GM23338 (cell line): ENCODE results near the gene MED12L. TPM values are rescaled to one million over a fixed set of nuclear protein-coding genes. Genes with fewer than 3 reads are reported as not detected.

ENCODE experiments used
- EZH2phosphoT487 ChIP-seq: fragments of 200-600 bp; sonication (generic); IDR thresholded peaks from one replicate; pipeline ENCODE4 v1.8.1; 2018; ENCODE audit warnings: antibody characterized with exemption; ENCODE audit not compliant: unreplicated experiment
- JUNB ChIP-seq: IDR thresholded peaks from one replicate; pipeline ENCODE4 v1.6.1; 2016; ENCODE audit warnings: antibody characterized with exemption; ENCODE audit not compliant: unreplicated experiment
- ZNF114 ChIP-seq: fragments of 250-450 bp; sonication (Bioruptor Pico); IDR thresholded peaks from 2 replicates; pipeline ENCODE4 v1.5.0; 2020; ENCODE audit warnings: mild to moderate bottlenecking, moderate library complexity
- polyA plus RNA-seq: library from polyadenylated mRNA; unstranded; fragments of >200 nt; fragmentation: Nextera tagmentation; extraction: Ambion mirVana; gene quantifications from 2 replicates; pipeline ENCODE4 v1.2.1, GENCODE V29; 2016
- total RNA-seq: library from RNA; depleted of rRNA; stranded (reverse); fragments of >200 nt; shearing (Covaris generic); gene quantifications from 2 replicates; pipeline ENCODE4 v1.2.3, GENCODE V29; 2014
- TF ChIP-seq, protein P1 (sequence below): fragments of 250-450 bp; sonication (Bioruptor Pico); IDR thresholded peaks from 2 replicates; pipeline ENCODE4 v1.5.0; 2020; ENCODE audit warnings: mild to moderate bottlenecking, moderate library complexity
- TF ChIP-seq, protein P2 (sequence below): IDR thresholded peaks from one replicate; pipeline ENCODE4 v1.6.1; 2018; ENCODE audit warnings: antibody characterized with exemption; ENCODE audit not compliant: unreplicated experiment
- TF ChIP-seq, protein P3 (sequence below), 2 experiments: fragments of 200-600 bp in 1 of 2; sonication (generic) in 1 of 2; conservative IDR thresholded peaks; 2 replicates each; pipeline versions ENCODE4 v1.5.1 to v1.6.1; 2016 to 2017; ENCODE audit warnings: antibody characterized with exemption in 2 of 2, low read depth in 2 of 2, mild to moderate bottlenecking in 2 of 2, moderate library complexity in 1 of 2
- TF ChIP-seq, protein P4 (sequence below): IDR thresholded peaks from 2 replicates; pipeline ENCODE4 v1.6.1; 2016; ENCODE audit warnings: antibody characterized with exemption

The MED12L gene
- total and polyA plus RNA-seq, 2 experiments from 2014 or later, result 5.7 to 25.0 TPM

DNA sequence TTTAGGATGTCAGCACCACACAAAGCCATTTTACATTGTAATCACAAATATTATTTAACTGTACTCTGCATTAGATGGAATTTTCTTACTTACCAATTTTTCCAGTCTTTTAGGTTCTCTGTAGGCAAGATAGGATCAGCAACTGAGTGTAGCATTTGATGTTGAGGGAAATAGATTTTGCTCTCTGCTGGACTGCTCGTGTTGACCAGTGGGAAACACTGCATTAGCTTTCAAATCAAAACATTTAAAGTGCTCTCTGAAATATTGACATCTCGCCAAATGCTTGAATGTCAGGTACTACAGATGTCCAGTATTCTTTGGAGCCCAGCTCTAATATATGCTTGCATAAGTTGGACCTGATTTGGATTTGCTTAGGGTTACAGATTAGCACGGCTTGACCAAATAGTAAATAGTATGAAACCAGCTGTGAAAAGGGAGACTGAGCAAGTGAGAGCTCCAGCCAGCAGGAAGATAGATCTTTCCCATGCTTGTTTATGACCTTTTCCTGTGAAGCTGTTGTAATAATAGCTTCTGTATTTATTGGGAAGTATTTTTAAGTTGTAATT is 163.4 kb downstream of the MED12L start (continued):
- TF ChIP-seq, protein P1, sequence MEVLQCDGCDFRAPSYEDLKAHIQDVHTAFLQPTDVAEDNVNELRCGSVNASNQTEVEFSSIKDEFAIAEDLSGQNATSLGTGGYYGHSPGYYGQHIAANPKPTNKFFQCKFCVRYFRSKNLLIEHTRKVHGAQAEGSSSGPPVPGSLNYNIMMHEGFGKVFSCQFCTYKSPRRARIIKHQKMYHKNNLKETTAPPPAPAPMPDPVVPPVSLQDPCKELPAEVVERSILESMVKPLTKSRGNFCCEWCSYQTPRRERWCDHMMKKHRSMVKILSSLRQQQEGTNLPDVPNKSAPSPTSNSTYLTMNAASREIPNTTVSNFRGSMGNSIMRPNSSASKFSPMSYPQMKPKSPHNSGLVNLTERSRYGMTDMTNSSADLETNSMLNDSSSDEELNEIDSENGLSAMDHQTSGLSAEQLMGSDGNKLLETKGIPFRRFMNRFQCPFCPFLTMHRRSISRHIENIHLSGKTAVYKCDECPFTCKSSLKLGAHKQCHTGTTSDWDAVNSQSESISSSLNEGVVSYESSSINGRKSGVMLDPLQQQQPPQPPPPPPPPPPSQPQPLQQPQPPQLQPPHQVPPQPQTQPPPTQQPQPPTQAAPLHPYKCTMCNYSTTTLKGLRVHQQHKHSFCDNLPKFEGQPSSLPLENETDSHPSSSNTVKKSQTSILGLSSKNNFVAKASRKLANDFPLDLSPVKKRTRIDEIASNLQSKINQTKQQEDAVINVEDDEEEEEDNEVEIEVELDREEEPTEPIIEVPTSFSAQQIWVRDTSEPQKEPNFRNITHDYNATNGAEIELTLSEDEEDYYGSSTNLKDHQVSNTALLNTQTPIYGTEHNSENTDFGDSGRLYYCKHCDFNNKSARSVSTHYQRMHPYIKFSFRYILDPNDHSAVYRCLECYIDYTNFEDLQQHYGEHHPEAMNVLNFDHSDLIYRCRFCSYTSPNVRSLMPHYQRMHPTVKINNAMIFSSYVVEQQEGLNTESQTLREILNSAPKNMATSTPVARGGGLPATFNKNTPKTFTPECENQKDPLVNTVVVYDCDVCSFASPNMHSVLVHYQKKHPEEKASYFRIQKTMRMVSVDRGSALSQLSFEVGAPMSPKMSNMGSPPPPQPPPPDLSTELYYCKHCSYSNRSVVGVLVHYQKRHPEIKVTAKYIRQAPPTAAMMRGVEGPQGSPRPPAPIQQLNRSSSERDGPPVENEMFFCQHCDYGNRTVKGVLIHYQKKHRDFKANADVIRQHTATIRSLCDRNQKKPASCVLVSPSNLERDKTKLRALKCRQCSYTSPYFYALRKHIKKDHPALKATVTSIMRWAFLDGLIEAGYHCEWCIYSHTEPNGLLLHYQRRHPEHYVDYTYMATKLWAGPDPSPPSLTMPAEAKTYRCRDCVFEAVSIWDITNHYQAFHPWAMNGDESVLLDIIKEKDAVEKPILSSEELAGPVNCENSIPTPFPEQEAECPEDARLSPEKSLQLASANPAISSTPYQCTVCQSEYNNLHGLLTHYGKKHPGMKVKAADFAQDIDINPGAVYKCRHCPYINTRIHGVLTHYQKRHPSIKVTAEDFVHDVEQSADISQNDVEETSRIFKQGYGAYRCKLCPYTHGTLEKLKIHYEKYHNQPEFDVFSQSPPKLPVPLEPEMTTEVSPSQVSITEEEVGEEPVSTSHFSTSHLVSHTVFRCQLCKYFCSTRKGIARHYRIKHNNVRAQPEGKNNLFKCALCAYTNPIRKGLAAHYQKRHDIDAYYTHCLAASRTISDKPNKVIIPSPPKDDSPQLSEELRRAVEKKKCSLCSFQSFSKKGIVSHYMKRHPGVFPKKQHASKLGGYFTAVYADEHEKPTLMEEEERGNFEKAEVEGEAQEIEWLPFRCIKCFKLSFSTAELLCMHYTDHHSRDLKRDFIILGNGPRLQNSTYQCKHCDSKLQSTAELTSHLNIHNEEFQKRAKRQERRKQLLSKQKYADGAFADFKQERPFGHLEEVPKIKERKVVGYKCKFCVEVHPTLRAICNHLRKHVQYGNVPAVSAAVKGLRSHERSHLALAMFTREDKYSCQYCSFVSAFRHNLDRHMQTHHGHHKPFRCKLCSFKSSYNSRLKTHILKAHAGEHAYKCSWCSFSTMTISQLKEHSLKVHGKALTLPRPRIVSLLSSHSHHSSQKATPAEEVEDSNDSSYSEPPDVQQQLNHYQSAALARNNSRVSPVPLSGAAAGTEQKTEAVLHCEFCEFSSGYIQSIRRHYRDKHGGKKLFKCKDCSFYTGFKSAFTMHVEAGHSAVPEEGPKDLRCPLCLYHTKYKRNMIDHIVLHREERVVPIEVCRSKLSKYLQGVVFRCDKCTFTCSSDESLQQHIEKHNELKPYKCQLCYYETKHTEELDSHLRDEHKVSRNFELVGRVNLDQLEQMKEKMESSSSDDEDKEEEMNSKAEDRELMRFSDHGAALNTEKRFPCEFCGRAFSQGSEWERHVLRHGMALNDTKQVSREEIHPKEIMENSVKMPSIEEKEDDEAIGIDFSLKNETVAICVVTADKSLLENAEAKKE (CRISPR knock-in tag), result no peak
- TF ChIP-seq EZH2phosphoT487 (no peak), JUNB (no peak), ZNF114 (CRISPR knock-in tag) (no peak)
- TF ChIP-seq, protein P2, sequence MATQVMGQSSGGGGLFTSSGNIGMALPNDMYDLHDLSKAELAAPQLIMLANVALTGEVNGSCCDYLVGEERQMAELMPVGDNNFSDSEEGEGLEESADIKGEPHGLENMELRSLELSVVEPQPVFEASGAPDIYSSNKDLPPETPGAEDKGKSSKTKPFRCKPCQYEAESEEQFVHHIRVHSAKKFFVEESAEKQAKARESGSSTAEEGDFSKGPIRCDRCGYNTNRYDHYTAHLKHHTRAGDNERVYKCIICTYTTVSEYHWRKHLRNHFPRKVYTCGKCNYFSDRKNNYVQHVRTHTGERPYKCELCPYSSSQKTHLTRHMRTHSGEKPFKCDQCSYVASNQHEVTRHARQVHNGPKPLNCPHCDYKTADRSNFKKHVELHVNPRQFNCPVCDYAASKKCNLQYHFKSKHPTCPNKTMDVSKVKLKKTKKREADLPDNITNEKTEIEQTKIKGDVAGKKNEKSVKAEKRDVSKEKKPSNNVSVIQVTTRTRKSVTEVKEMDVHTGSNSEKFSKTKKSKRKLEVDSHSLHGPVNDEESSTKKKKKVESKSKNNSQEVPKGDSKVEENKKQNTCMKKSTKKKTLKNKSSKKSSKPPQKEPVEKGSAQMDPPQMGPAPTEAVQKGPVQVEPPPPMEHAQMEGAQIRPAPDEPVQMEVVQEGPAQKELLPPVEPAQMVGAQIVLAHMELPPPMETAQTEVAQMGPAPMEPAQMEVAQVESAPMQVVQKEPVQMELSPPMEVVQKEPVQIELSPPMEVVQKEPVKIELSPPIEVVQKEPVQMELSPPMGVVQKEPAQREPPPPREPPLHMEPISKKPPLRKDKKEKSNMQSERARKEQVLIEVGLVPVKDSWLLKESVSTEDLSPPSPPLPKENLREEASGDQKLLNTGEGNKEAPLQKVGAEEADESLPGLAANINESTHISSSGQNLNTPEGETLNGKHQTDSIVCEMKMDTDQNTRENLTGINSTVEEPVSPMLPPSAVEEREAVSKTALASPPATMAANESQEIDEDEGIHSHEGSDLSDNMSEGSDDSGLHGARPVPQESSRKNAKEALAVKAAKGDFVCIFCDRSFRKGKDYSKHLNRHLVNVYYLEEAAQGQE, result no peak
- TF ChIP-seq, protein P3, sequence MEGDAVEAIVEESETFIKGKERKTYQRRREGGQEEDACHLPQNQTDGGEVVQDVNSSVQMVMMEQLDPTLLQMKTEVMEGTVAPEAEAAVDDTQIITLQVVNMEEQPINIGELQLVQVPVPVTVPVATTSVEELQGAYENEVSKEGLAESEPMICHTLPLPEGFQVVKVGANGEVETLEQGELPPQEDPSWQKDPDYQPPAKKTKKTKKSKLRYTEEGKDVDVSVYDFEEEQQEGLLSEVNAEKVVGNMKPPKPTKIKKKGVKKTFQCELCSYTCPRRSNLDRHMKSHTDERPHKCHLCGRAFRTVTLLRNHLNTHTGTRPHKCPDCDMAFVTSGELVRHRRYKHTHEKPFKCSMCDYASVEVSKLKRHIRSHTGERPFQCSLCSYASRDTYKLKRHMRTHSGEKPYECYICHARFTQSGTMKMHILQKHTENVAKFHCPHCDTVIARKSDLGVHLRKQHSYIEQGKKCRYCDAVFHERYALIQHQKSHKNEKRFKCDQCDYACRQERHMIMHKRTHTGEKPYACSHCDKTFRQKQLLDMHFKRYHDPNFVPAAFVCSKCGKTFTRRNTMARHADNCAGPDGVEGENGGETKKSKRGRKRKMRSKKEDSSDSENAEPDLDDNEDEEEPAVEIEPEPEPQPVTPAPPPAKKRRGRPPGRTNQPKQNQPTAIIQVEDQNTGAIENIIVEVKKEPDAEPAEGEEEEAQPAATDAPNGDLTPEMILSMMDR (conservative IDR thresholded peaks at IDR 0.05; ENCODE audit: low read depth in 2 of 2), result no peak
- TF ChIP-seq, protein P4, sequence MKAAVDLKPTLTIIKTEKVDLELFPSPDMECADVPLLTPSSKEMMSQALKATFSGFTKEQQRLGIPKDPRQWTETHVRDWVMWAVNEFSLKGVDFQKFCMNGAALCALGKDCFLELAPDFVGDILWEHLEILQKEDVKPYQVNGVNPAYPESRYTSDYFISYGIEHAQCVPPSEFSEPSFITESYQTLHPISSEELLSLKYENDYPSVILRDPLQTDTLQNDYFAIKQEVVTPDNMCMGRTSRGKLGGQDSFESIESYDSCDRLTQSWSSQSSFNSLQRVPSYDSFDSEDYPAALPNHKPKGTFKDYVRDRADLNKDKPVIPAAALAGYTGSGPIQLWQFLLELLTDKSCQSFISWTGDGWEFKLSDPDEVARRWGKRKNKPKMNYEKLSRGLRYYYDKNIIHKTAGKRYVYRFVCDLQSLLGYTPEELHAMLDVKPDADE, result no peak
